ENCODE measurements around the gene RAD51AP1.

DNA sequence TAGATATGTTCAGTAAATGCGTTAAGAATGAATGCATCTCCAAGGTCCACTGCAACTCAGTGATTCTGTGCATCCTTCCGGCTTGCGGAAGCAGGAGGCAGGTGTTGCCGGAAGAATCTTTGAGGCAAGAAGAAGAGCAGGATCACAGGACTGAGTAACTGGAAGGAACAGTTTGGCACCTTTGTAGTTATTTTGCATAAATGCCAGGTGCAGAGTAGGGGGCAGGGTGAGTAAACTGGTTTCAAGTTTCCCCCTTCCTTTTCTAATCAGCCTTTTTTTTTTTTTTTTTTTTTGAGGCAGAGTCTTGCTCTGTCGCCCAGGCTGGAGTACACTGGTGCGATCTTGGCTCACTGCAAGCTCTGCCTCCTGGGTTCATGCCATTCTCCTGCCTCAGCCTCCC, 45.6 kb downstream of the RAD51AP1 start:
- TF ChIP-seq TEAD4 (IDR thresholded peaks at IDR 0.05) (no peak), EP300 (IDR thresholded peaks at IDR 0.05; ENCODE audit: borderline replicate concordance) (no peak), YY1 (IDR thresholded peaks at IDR 0.05; ENCODE audit: low read depth) (no peak), EGR1 (IDR thresholded peaks at IDR 0.05) (no peak), RAD21 (IDR thresholded peaks at IDR 0.05; ENCODE audit: low read depth) (no peak), CREB1 (IDR thresholded peaks at IDR 0.05; ENCODE audit: low read depth) (no peak), TAF1 (IDR thresholded peaks at IDR 0.05; ENCODE audit: low read depth) (no peak)
- TF ChIP-seq, protein P1, sequence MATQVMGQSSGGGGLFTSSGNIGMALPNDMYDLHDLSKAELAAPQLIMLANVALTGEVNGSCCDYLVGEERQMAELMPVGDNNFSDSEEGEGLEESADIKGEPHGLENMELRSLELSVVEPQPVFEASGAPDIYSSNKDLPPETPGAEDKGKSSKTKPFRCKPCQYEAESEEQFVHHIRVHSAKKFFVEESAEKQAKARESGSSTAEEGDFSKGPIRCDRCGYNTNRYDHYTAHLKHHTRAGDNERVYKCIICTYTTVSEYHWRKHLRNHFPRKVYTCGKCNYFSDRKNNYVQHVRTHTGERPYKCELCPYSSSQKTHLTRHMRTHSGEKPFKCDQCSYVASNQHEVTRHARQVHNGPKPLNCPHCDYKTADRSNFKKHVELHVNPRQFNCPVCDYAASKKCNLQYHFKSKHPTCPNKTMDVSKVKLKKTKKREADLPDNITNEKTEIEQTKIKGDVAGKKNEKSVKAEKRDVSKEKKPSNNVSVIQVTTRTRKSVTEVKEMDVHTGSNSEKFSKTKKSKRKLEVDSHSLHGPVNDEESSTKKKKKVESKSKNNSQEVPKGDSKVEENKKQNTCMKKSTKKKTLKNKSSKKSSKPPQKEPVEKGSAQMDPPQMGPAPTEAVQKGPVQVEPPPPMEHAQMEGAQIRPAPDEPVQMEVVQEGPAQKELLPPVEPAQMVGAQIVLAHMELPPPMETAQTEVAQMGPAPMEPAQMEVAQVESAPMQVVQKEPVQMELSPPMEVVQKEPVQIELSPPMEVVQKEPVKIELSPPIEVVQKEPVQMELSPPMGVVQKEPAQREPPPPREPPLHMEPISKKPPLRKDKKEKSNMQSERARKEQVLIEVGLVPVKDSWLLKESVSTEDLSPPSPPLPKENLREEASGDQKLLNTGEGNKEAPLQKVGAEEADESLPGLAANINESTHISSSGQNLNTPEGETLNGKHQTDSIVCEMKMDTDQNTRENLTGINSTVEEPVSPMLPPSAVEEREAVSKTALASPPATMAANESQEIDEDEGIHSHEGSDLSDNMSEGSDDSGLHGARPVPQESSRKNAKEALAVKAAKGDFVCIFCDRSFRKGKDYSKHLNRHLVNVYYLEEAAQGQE (IDR thresholded peaks at IDR 0.05; ENCODE audit: low read depth), result no peak

All from Ishikawa (cell line).